ENCODE results near the gene MRPS35. TPM values are rescaled to one million over a fixed set of nuclear protein-coding genes. Genes with fewer than 3 reads are reported as not detected.
A peak's percentile ranks its signal among the peaks of the same experiment; 100 is the strongest.

Gene MRPS35
- total RNA-seq, 1 donor from 2014 or later = 30.0 TPM

- Mint-ChIP-seq H3K4me1 (ENCODE audit: unreplicated experiment) (peaks cover 11% of the 10 kb centered on the region), H3K27ac (ENCODE audit: unreplicated experiment) (peak overlapping the region; percentile 88), H3K4me3 (ENCODE audit: unreplicated experiment) (peak overlapping the region; percentile 98), H3K9me3 (ENCODE audit: unreplicated experiment) (no peaks in the 10 kb centered on the region), H3K36me3 (ENCODE audit: low read depth, unreplicated experiment) (peaks cover 11% of the 10 kb centered on the region), H3K27me3 (ENCODE audit: unreplicated experiment) (peaks cover 2% of the 10 kb centered on the region)
- DNase-seq (ENCODE audit: low spot score) = no peak
- no peak for TF ChIP-seq CTCF (IDR thresholded peaks at IDR 0.05; ENCODE audit: unreplicated experiment)
Observed at GRCh38 chr12:27709932-27710591, 570 bp upstream of the MRPS35 start.

- Mint-ChIP-seq H3K9me3 (ENCODE audit: unreplicated experiment) (no peaks in the 10 kb centered on the region), H3K27me3 (ENCODE audit: unreplicated experiment) (peaks cover 2% of the 10 kb centered on the region), H3K27ac (ENCODE audit: unreplicated experiment) (peak overlapping the region; percentile 79), H3K4me3 (ENCODE audit: unreplicated experiment) (peak overlapping the region; percentile 98), H3K36me3 (ENCODE audit: low read depth, unreplicated experiment) (peaks cover 11% of the 10 kb centered on the region), H3K4me1 (ENCODE audit: unreplicated experiment) (peaks cover 11% of the 10 kb centered on the region)
- DNase-seq (ENCODE audit: low spot score) = no peak
- TF ChIP-seq CTCF (IDR thresholded peaks at IDR 0.05; ENCODE audit: unreplicated experiment) = no peak
Observed at GRCh38 chr12:27711317-27711682, 668 bp downstream of the MRPS35 start.

GRCh38 chr12:27711967-27712366 lies 1.3 kb downstream of the MRPS35 start:
- Mint-ChIP-seq H3K27ac (ENCODE audit: unreplicated experiment) (no peak overlapping the region), H3K4me1 (ENCODE audit: unreplicated experiment) (peaks cover 11% of the 10 kb centered on the region), H3K9me3 (ENCODE audit: unreplicated experiment) (no peaks in the 10 kb centered on the region), H3K27me3 (ENCODE audit: unreplicated experiment) (peaks cover 2% of the 10 kb centered on the region), H3K4me3 (ENCODE audit: unreplicated experiment) (peak overlapping the region; percentile 98), H3K36me3 (ENCODE audit: low read depth, unreplicated experiment) (peaks cover 11% of the 10 kb centered on the region)
- TF ChIP-seq CTCF (IDR thresholded peaks at IDR 0.05; ENCODE audit: unreplicated experiment) = no peak
- DNase-seq (ENCODE audit: low spot score) = no peak

GRCh38 chr12:27723212-27723611 lies 12.6 kb downstream of the MRPS35 start:
- Mint-ChIP-seq H3K27me3 (ENCODE audit: unreplicated experiment) (no peaks in the 10 kb centered on the region), H3K27ac (ENCODE audit: unreplicated experiment) (no peak overlapping the region), H3K36me3 (ENCODE audit: low read depth, unreplicated experiment) (peaks cover 12% of the 10 kb centered on the region), H3K9me3 (ENCODE audit: unreplicated experiment) (no peaks in the 10 kb centered on the region), H3K4me3 (ENCODE audit: unreplicated experiment) (no peak overlapping the region), H3K4me1 (ENCODE audit: unreplicated experiment) (no peaks in the 10 kb centered on the region)
- no peak for TF ChIP-seq CTCF (IDR thresholded peaks at IDR 0.05; ENCODE audit: unreplicated experiment)
- no peak for DNase-seq (ENCODE audit: low spot score)

GRCh38 chr12:27730097-27730588 lies 19.5 kb downstream of the MRPS35 start:
- H3K36me3 Mint-ChIP-seq (ENCODE audit: low read depth, unreplicated experiment) = peaks cover 15% of the 10 kb centered on the region
- no peak overlapping the region for H3K4me3 Mint-ChIP-seq (ENCODE audit: unreplicated experiment)
- no peak for TF ChIP-seq CTCF (IDR thresholded peaks at IDR 0.05; ENCODE audit: unreplicated experiment)
- H3K27me3 Mint-ChIP-seq (ENCODE audit: unreplicated experiment) = no peaks in the 10 kb centered on the region
- H3K9me3 Mint-ChIP-seq (ENCODE audit: unreplicated experiment) = no peaks in the 10 kb centered on the region
- no peaks in the 10 kb centered on the region for H3K4me1 Mint-ChIP-seq (ENCODE audit: unreplicated experiment)
- DNase-seq (ENCODE audit: low spot score) = no peak
- H3K27ac Mint-ChIP-seq (ENCODE audit: unreplicated experiment) = no peak overlapping the region
